H1 (cell line): Measurements from ENCODE around the gene SLC15A4. TPM values are rescaled to one million over a fixed set of nuclear protein-coding genes. Genes with fewer than 3 reads are reported as not detected.
A peak's percentile ranks its signal among the peaks of the same experiment; 100 is the strongest.

Experiments used
- BCL11A ChIP-seq, 2 experiments: IDR thresholded peaks; one replicate each; pipeline ENCODE4 v1.6.1; 2011; ENCODE audit warnings: low read depth in 2 of 2, low read length in 2 of 2, mild to moderate bottlenecking in 2 of 2
- CBX8 ChIP-seq: fragments of 300-800, 300-1000 bp; sonication (generic); IDR thresholded peaks from 2 replicates; pipeline ENCODE4 v1.7.1; 2016; ENCODE audit warnings: low read depth, low read length, borderline replicate concordance
- CEBPB ChIP-seq: IDR thresholded peaks from 2 replicates; pipeline ENCODE4 v1.6.1; 2012; ENCODE audit warnings: low read depth, low read length
- CREB1 ChIP-seq: IDR thresholded peaks from 2 replicates; pipeline ENCODE4 v1.6.1; 2012; ENCODE audit warnings: inconsistent platforms
- CTBP2 ChIP-seq: IDR thresholded peaks from 2 replicates; pipeline ENCODE4 v1.7.0; 2011; ENCODE audit warnings: borderline replicate concordance, mild to moderate bottlenecking, moderate library complexity, mixed read lengths, low read length; ENCODE audit not compliant: insufficient read depth, insufficient read length
- E2F6 ChIP-seq: IDR thresholded peaks from 2 replicates; pipeline ENCODE4 v1.6.1; 2012; ENCODE audit warnings: inconsistent platforms
- EGR1 ChIP-seq: IDR thresholded peaks from 2 replicates; pipeline ENCODE4 v1.6.1; 2011; ENCODE audit warnings: low read depth, low read length, borderline replicate concordance
- EZH2 ChIP-seq: fragments of 200-600 bp; sonication (generic); IDR thresholded peaks from 2 replicates; pipeline ENCODE4 v1.7.1; 2012; ENCODE audit warnings: low read depth, mild to moderate bottlenecking, moderate library complexity, low read length, inconsistent platforms; ENCODE audit not compliant: severe bottlenecking
- HDAC2 ChIP-seq, 2 experiments: fragments of 300-600 bp in 1 of 2; sonication (generic) in 1 of 2; IDR thresholded peaks; 2 replicates each; pipeline ENCODE4 v1.6.1; 2011 to 2012; ENCODE audit warnings: low read depth in 2 of 2, low read length in 2 of 2, mild to moderate bottlenecking in 2 of 2, moderate library complexity in 2 of 2, borderline replicate concordance in 1 of 2, inconsistent platforms in 1 of 2
- KDM1A ChIP-seq: fragments of 200-600, 300-600 bp; sonication (generic); IDR thresholded peaks from 2 replicates; pipeline ENCODE4 v1.7.1; 2016; ENCODE audit warnings: mild to moderate bottlenecking, low read length, borderline replicate concordance
- MAX ChIP-seq: IDR thresholded peaks from 2 replicates; pipeline ENCODE4 v1.6.1; 2012; ENCODE audit warnings: inconsistent platforms
- NRF1 ChIP-seq: IDR thresholded peaks from 2 replicates; pipeline ENCODE4 v1.6.1; 2011; ENCODE audit warnings: mild to moderate bottlenecking, low read depth, low read length, improper control_type of control experiment
- POLR2AphosphoS5 ChIP-seq: IDR thresholded peaks from 2 replicates; pipeline ENCODE4 v1.6.1; 2011; ENCODE audit warnings: low read depth, low read length
- RAD21 ChIP-seq, 2 experiments: IDR thresholded peaks in 1 of 2; conservative IDR thresholded peaks in 1 of 2; 2 replicates each; pipeline ENCODE4 v1.6.1; 2011; ENCODE audit warnings: low read depth in 2 of 2, low read length in 2 of 2, improper control_type of control experiment in 1 of 2, inconsistent platforms in 1 of 2, mild to moderate bottlenecking in 1 of 2, moderate library complexity in 1 of 2
- RXRA ChIP-seq: IDR thresholded peaks from 2 replicates; pipeline ENCODE4 v1.6.1; 2011; ENCODE audit warnings: low read depth, mild to moderate bottlenecking, low read length, moderate library complexity; ENCODE audit not compliant: insufficient read depth
- SP4 ChIP-seq: IDR thresholded peaks from 2 replicates; pipeline ENCODE4 v1.6.1; 2012; ENCODE audit warnings: low read length, inconsistent platforms
- SUZ12 ChIP-seq: fragments of 200-600 bp; sonication (generic); IDR thresholded peaks from 2 replicates; pipeline ENCODE4 v1.6.1; 2012; ENCODE audit warnings: mild to moderate bottlenecking, inconsistent platforms, low read length, moderate library complexity, mixed read lengths
- TAF1 ChIP-seq: IDR thresholded peaks from 2 replicates; pipeline ENCODE4 v1.6.1; 2011; ENCODE audit warnings: mild to moderate bottlenecking, low read depth, low read length
- TAF7 ChIP-seq: optimal IDR thresholded peaks from 2 replicates; pipeline ENCODE3; 2011; ENCODE audit warnings: low read depth, mild to moderate bottlenecking, inconsistent platforms, low read length, moderate library complexity, borderline replicate concordance
- TBP ChIP-seq: IDR thresholded peaks from 2 replicates; pipeline ENCODE4 v1.6.1; 2011; ENCODE audit warnings: low read depth, low read length, improper control_type of control experiment
- USF2 ChIP-seq: IDR thresholded peaks from 2 replicates; pipeline ENCODE4 v1.6.1; 2011; ENCODE audit warnings: low read length, improper control_type of control experiment
- YY1 ChIP-seq: IDR thresholded peaks from 2 replicates; pipeline ENCODE4 v1.6.1; 2011; ENCODE audit warnings: low read depth, mild to moderate bottlenecking, low read length
- polyA plus RNA-seq, 7 experiments: library from polyadenylated mRNA; depleted of rRNA in 3 of 7; stranded (reverse) in 5 of 7; unstranded in 2 of 7; fragments of >200 nt in 5 of 7; fragments of 200-250 nt in 2 of 7; gene quantifications; 1 replicate in 5 of 7; 2 replicates in 1 of 7; 4 replicates in 1 of 7; pipeline versions ENCODE4 v1.2.1 to v1.2.3, GENCODE V29; 2011 to 2013; ENCODE audit warnings: missing spikeins in 2 of 7, mixed read lengths in 2 of 7
- total RNA-seq: library from RNA; stranded (reverse); fragmentation: NEBNext Ultra II Directional; extraction: Animal tissue kit (Norgen Biotek cat#: 25700); gene quantifications from 2 replicates; pipeline ENCODE4 v1.2.1, GENCODE V29; 2021

The SLC15A4 gene
- total and polyA plus RNA-seq, 2 of the 8 experiments (the other 6 are each of a cell fraction or from before 2014, with no cell fraction given), result 22.7 to 26.6 TPM

- TF ChIP-seq HDAC2 (IDR thresholded peaks at IDR 0.05; ENCODE audit: borderline replicate concordance in 1 of 2, low read depth in 2 of 2, low read length in 2 of 2) (no peak), TBP (0 out of 2 replicates have a peak, but pooled peaks have one; percentile 36), TAF7 (no peak), CBX8 (no peak), KDM1A (no peak), RAD21 (IDR thresholded peaks at IDR 0.05 in 1 of 2, conservative IDR thresholded peaks at IDR 0.05 in 1 of 2; ENCODE audit: low read depth in 2 of 2, low read length in 2 of 2) (no peak), SP4 (no peak), CEBPB (no peak), POLR2AphosphoS5 (peak; percentile 75), YY1 (no peak), CREB1 (peak; percentile 31; the same call in 1 of the 2 replicates), EZH2 (no peak), SUZ12 (no peak), CTBP2 (no peak), RXRA (no peak), EGR1 (no peak), USF2 (no peak), TAF1 (peak; percentile 44; the same call in 1 of the 2 replicates), MAX (peak; percentile 10; the same call in 1 of the 2 replicates), BCL11A (IDR thresholded peaks at IDR 0.05; ENCODE audit: low read depth in 2 of 2, low read length in 2 of 2) (no peak), NRF1 (no peak), E2F6 (no peak)
These were observed 392 bp downstream of the SLC15A4 start (continued) for GRCh38 chr12:128823216-128823915.
